ENCODE results near the gene CD79A. TPM values are rescaled to one million over a fixed set of nuclear protein-coding genes. Genes with fewer than 3 reads are reported as not detected.

CD79A gene
- total and polyA plus RNA-seq, 12 donors: 0.17 to 1.4 (median 0.29) TPM; not detected in 8

DNA sequence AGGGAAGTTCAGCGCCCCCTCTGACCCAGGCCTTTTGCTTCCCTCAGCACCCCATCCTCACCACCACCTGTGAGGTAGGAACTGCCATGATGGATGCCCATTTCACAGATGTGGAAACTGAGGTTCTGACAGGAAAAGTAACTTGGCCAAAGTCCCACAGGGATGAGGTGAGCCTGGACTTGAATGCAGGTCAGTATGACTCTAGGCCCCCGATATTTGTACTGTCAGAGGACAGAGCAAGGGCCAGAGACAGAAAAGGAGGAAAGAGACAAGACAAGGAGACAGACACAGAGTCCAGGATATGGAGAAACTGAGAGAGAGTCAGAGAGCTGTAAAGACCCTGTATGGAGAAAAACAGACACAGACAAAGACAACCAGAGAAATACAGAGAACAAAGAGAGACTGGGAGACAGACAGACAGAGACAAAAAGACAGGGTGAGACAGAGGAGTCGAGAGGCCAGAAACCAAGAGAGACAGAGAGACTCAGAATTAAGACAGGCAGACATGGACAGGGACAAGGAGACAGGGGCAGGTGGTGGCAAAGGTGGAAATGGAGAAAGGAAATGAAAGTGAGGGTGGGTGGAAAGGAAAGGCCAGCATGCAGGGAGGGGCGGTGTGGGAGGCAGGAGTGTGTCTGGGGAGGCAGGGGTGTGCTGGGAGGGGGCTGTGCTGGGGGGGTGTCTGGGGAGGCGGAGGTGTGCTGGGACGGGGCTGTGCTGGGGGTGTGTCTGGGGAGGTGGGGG lies 46.1 kb downstream of the CD79A start:
- H3K27me3 ChIP-seq: peaks cover 38 to 96% (median 91%) of the 10 kb centered on the region in 7 donors
- intact Hi-C loops (cut with DNase I): no loop called here
- 24 to 29% methylated on average over 6 of the region's 6 CpGs for WGBS, 2 donors
- ATAC-seq (no peak), DNase-seq (no peak)
- H3K36me3 ChIP-seq: no peaks in the 10 kb centered on the region
- no peak overlapping the region for H3K27ac ChIP-seq
- H3K4me1 ChIP-seq: peaks cover 0 to 8% (median 6%) of the 10 kb centered on the region in 9 donors
- no peak overlapping the region for H3K4me3 ChIP-seq
- H3K9me3 ChIP-seq: no peaks in the 10 kb centered on the region
- TF ChIP-seq, protein P1, sequence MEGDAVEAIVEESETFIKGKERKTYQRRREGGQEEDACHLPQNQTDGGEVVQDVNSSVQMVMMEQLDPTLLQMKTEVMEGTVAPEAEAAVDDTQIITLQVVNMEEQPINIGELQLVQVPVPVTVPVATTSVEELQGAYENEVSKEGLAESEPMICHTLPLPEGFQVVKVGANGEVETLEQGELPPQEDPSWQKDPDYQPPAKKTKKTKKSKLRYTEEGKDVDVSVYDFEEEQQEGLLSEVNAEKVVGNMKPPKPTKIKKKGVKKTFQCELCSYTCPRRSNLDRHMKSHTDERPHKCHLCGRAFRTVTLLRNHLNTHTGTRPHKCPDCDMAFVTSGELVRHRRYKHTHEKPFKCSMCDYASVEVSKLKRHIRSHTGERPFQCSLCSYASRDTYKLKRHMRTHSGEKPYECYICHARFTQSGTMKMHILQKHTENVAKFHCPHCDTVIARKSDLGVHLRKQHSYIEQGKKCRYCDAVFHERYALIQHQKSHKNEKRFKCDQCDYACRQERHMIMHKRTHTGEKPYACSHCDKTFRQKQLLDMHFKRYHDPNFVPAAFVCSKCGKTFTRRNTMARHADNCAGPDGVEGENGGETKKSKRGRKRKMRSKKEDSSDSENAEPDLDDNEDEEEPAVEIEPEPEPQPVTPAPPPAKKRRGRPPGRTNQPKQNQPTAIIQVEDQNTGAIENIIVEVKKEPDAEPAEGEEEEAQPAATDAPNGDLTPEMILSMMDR (IDR thresholded peaks at IDR 0.05): no peak

DNA sequence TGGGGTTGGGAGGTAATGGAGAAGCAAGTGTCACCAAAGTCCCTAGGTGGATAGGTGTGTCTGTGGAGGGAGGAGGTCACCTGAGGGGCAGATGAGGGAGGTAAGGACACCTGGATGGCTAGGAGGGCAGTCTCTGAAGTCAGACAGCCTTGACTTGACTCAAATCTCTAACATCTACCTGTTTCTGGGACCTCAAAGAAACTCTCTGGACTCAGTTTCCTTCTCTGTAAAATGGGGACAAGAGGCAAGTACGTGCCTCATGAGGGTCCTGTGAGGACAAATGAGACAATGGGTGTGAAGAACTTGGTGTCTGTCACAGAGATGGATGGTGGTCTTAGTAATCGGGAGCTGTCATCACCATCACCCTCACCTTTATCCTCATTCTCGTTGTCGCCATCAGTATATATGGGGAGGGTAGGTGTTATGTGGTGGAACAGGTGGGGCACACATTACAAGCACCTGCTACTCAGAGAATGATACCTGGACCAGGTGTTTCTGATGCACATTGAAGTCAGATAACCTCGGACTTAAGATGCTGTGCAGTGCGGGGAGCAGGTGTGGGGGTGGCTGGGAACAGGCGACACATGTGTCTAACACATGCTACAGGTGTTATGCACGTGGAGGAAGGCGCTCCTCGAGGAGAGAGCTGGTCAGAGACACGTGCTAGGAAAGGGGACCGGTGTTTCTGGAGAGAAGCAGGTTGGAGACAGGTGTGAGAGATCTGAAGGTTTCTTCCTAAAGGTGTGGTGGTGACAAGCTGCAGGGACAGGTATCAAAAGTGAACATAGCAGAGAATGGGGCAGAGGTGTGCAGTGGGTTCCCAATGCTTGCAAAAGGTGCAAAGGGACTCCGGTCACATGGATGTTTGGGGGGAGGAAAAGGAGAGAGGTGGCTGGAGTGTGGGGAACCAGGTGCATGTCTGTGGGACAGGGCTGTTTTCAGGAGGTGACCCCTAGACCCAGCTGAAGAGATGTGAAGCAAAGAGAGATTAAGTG lies 47.4 kb downstream of the CD79A start:
- intact Hi-C loops (cut with DNase I): loop anchor here in 1 of 10 donors (5.0 kb wide), 1 partner anchor 37 kb away; no protein-coding TSS in a partner anchor
- H3K27me3 ChIP-seq: peaks cover 38 to 95% (median 91%) of the 10 kb centered on the region in 7 donors
- WGBS, 2 donors: 41 to 42% methylated on average over 13 of the region's 13 CpGs

DNA sequence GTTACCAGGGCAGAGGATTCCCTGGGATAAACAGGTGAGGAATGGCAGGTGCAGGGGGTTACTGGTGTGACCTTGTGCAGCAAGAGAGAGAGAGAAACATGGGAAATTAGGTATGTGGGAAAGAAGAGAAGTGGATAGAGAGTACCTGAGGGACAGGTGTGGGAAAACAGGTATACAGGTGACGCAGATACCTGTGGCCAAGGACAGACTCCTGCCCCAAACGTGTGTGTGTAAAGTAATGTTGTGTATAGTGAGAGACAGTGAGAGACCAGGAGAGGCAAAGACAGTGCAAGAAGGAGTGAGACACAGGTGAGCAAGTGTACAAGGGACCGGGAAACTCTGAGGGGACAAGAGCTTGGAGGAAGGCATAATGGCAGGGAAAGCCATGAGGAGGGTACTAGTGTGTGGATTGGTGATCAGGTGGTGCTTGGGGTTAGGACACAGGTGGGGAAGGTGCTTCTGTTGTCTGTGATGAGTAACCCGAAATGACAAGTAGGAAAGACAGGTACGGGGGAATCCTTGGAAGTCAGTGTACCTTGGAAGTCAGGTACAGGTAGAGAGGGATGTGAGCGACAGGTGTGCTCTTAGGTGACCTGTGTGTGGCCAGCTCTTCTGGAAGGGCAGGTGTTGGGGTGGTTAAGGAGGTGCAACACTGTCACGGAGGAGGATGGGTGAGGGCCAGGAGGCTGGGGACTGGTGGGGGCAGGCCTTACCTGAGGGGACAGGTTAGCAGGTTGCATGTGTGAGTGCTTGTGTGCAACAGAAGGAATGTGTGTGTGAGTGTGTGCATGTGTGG lies 48.3 kb downstream of the CD79A start:
- intact Hi-C loops (cut with DNase I): loop anchor here in 1 of 10 donors (5.0 kb wide), 1 partner anchor 38 kb away; no protein-coding TSS in a partner anchor
- H3K27me3 ChIP-seq: peaks cover 38 to 97% (median 96%) of the 10 kb centered on the region in 7 donors

More for the DNA sequence above, 47.4 kb downstream of the CD79A start:
- Histone ChIP-seq H3K4me3 (no peak overlapping the region), H3K4me1 (peaks cover 2 to 18% (median 16%) of the 10 kb centered on the region in 9 donors), H3K27ac (no peak overlapping the region), H3K36me3 (no peaks in the 10 kb centered on the region), H3K9me3 (no peaks in the 10 kb centered on the region)
- DNase-seq (no peak), ATAC-seq (no peak)
- TF ChIP-seq, protein P1 (IDR thresholded peaks at IDR 0.05): no peak

More for the DNA sequence above, 48.3 kb downstream of the CD79A start:
- no peak for ATAC-seq
- no peak for DNase-seq
- Histone ChIP-seq H3K9me3 (no peaks in the 10 kb centered on the region), H3K36me3 (no peaks in the 10 kb centered on the region), H3K27ac (no peak overlapping the region), H3K4me1 (peaks cover 2 to 18% (median 16%) of the 10 kb centered on the region in 9 donors), H3K4me3 (no peak overlapping the region)
- TF ChIP-seq, protein P1 (IDR thresholded peaks at IDR 0.05): no peak
- 42 to 47% methylated on average over 7 of the region's 7 CpGs for WGBS, 2 donors
